ENCODE data around the gene EYA4.

The EYA4 gene

GRCh38 chr6:133539502-133540259 is 298.5 kb downstream of the EYA4 start:
- no peak overlapping the region for H3K4me3 ChIP-seq (ENCODE audit: low read depth, low read length)
- no peak for TF ChIP-seq CTCF (IDR thresholded peaks at IDR 0.05; ENCODE audit: low read depth, low read length, missing control alignments)
- no peak for DNase-seq (ENCODE audit: low read depth)

DNA sequence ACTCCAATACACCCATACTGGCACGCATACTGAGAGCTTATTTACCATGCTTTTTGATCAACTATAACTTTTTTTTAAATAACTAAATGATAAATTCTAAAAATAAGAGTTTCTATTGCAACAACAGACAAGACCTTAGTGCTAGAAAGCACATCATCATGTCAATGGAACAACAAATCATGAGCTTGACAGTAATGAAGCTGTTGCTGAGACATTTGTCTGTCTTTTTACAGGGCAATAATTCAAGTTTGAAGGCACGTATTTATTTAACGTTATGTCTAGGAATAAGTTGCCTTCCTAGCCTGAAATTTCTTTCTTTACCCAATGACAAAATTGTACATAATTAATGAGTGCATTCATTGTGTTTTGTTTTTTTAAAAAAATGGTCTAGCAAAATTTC is 299.2 kb downstream of the EYA4 start:
- no peak for TF ChIP-seq CTCF (IDR thresholded peaks at IDR 0.05; ENCODE audit: low read depth, low read length, missing control alignments)
- DNase-seq (ENCODE audit: low read depth): no peak

GRCh38 chr6:133541040-133541439 is 299.9 kb downstream of the EYA4 start:
- no peak for DNase-seq (ENCODE audit: low read depth)
- TF ChIP-seq CTCF (IDR thresholded peaks at IDR 0.05; ENCODE audit: low read depth, low read length, missing control alignments): no peak
- H3K4me3 ChIP-seq (ENCODE audit: low read depth, low read length): no peak overlapping the region

More for the DNA sequence above, 299.2 kb downstream of the EYA4 start:
- H3K4me3 ChIP-seq (ENCODE audit: low read depth, low read length): no peak overlapping the region

DNA sequence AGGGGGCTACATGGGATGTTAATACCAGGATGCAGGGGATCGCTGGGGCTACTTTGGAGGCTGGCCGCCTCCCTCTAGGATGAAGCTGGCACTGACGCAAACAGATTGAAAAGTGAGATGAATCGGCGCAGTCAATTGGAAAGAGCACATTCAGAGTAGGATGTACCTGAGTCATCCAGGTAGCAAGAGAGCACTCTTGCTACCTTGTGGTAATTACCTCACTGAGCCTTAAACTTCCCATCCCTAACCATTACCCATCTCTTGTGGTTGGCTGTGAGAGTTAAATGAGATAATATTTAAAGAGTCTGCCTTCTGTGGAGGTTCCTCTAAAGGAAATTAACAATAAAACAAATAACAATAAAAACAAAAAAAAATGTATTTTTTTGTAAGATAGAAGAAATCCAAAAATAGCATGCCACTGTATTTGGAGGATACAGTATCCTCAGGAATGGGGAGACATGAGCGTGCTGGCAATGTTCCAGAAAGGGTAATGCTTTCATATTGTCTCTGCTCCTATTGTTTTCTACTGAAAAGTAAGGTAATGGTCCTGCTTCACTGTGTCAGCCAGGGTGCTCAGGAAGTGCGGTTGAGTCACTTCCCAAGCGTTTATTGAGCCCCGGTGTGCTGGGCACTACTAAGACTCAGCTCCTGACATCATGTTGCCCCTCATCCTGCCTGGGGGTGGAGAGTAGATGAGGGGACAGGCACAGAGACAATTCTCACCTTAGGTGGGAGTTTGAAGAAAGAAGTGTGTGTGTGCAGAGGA is 301.1 kb downstream of the EYA4 start:
- TF ChIP-seq CTCF (IDR thresholded peaks at IDR 0.05; ENCODE audit: low read depth, low read length, missing control alignments): no peak
- no peak for DNase-seq (ENCODE audit: low read depth)

DNA sequence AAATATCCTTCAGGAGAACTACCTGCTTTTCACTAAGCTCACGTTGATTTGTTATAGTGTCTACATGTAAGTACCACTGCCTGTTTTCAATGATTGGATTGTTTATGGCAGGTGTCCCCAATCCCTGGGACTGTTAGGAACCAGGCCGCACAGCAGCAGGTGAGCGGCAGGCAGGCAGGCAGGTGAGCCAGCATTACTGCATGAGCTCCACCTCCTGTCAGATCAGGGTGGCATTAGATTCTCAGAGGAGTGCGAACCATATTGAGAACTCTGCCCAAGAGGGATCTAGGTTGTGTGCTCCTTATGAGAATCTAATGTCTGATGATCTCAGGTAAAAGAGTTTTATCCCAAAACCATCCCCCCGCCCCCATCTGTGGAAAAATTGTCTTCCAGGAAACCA is 303.3 kb downstream of the EYA4 start:
- no peak overlapping the region for H3K4me3 ChIP-seq (ENCODE audit: low read depth, low read length)
- TF ChIP-seq CTCF (IDR thresholded peaks at IDR 0.05; ENCODE audit: low read depth, low read length, missing control alignments): no peak
- DNase-seq (ENCODE audit: low read depth): no peak

More for the DNA sequence above, 301.1 kb downstream of the EYA4 start:
- no peak overlapping the region for H3K4me3 ChIP-seq (ENCODE audit: low read depth, low read length)

- H3K4me3 ChIP-seq (ENCODE audit: low read depth, low read length): no peak overlapping the region
- no peak for TF ChIP-seq CTCF (IDR thresholded peaks at IDR 0.05; ENCODE audit: low read depth, low read length, missing control alignments)
- DNase-seq (ENCODE audit: low read depth): no peak
These were observed 304.9 kb downstream of the EYA4 start for GRCh38 chr6:133546098-133546497.

Measured in GM12864 (cell line).